Fibroblast of mammary gland (primary cell): ENCODE results near the gene FAM20B.
A peak's percentile ranks its signal among the peaks of the same experiment; 100 is the strongest.

ENCODE experiments used
- DNase-seq: peaks from one replicate; pipeline ENCODE4 v3.0.0-alpha.2; 2010; ENCODE audit warnings: low read depth
- H3K4me3 ChIP-seq: 2 replicates; pipeline ENCODE4 v1.5.1; 2011; ENCODE audit warnings: low read depth, mild to moderate bottlenecking, low read length, moderate library complexity; ENCODE audit not compliant: control insufficient read depth
- TF ChIP-seq, protein P1 (sequence below): conservative IDR thresholded peaks from 2 replicates; pipeline ENCODE4 v1.5.1; 2011; ENCODE audit warnings: low read depth, low read length, inconsistent platforms; ENCODE audit not compliant: control insufficient read depth, insufficient read depth

The FAM20B gene

DNA sequence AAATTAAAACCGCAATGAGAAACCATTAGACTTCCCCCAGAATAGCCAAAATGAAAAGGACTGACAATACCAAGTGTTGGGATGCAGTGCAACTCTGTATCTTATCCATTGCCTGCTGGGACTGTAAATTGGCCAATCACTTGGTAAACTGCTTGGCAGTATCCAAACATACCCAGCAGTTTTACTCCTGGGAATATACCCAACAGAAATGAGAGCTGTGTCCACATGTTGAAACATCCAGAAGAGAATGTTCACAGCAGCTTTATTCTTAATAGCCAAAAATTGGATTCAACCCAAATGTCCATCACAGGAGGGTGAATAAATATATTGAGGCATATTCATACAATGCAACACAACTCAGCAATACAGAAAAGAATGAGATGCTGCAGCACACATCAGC, 13.7 kb upstream of the FAM20B start:
- TF ChIP-seq, protein P1, sequence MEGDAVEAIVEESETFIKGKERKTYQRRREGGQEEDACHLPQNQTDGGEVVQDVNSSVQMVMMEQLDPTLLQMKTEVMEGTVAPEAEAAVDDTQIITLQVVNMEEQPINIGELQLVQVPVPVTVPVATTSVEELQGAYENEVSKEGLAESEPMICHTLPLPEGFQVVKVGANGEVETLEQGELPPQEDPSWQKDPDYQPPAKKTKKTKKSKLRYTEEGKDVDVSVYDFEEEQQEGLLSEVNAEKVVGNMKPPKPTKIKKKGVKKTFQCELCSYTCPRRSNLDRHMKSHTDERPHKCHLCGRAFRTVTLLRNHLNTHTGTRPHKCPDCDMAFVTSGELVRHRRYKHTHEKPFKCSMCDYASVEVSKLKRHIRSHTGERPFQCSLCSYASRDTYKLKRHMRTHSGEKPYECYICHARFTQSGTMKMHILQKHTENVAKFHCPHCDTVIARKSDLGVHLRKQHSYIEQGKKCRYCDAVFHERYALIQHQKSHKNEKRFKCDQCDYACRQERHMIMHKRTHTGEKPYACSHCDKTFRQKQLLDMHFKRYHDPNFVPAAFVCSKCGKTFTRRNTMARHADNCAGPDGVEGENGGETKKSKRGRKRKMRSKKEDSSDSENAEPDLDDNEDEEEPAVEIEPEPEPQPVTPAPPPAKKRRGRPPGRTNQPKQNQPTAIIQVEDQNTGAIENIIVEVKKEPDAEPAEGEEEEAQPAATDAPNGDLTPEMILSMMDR = no peak
- no peak for DNase-seq
- H3K4me3 ChIP-seq = no peak overlapping the region

DNA sequence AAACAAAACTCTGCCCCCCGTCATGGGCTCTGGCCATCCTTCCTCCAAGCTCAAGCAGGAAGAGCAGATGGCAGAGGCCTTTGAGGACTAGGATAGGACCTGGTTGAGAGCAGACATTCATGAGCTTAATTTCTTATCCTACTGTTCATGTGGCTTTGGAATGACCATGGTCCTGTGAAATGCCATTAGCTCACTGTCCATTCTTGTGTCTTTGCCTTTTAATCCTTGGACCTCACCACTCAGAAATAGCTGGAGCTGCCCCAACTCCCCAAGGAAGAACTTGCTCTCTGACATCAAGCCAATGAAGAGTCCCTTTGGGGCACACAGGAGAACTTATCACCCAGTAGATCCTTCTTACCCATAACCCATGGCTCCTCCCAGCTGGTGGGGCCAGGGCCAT, 11.6 kb upstream of the FAM20B start:
- TF ChIP-seq, protein P1 = no peak
- DNase-seq = no peak
- no peak overlapping the region for H3K4me3 ChIP-seq

DNA sequence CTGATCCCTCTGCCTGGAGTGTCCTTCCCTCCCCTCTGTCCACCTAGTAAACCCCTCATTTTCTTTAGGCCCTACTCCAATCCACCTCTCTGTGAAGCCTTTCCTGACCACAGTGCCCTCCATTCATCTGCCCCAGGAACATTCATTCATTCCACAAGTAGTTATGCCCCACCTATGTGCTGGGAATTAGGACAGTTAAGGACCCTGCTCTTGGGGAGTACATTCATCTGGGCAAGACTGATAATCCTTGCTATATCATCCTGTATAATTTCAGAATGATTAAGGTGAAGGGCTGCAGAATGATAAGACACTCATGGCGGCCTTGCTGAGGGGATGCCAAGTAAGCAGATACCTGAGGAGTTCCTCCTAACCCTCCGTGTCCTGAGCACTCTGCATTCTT, 10.3 kb upstream of the FAM20B start:
- no peak for DNase-seq
- H3K4me3 ChIP-seq = no peak overlapping the region
- TF ChIP-seq, protein P1 = no peak

DNA sequence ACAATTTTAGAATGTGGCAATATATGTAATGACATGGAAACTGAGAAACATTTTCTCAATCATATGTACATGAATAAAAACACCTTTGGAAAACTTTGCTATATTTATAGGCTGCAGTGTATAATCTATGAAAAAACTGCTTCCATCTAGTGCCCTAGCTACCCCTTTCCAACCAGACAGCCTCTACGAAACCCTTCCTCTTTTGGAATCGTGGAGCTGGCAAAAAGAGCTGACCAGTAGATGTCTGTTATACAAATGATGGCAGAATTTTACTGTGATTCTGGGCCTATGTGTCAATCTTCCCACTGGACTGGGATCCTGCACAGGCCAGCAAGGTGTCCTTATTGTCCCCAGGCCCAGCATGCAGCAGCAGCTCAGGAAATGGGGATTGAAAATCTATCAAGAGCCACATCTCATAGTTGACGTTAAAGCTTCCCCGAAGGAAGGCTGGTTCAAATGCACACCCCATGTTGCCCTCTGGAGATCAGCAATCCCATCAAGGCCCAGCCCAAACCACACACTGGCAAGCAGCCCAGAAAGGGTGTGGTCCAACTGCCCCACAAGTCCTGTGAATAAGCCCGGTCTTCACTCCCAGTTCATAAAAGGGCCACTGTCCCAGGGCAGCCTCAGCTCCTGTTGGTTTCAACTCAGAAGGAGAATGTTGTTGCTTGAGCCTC, 8.8 kb upstream of the FAM20B start:
- TF ChIP-seq, protein P1 = no peak
- DNase-seq = peak; percentile 94
- H3K4me3 ChIP-seq = no peak overlapping the region

DNA sequence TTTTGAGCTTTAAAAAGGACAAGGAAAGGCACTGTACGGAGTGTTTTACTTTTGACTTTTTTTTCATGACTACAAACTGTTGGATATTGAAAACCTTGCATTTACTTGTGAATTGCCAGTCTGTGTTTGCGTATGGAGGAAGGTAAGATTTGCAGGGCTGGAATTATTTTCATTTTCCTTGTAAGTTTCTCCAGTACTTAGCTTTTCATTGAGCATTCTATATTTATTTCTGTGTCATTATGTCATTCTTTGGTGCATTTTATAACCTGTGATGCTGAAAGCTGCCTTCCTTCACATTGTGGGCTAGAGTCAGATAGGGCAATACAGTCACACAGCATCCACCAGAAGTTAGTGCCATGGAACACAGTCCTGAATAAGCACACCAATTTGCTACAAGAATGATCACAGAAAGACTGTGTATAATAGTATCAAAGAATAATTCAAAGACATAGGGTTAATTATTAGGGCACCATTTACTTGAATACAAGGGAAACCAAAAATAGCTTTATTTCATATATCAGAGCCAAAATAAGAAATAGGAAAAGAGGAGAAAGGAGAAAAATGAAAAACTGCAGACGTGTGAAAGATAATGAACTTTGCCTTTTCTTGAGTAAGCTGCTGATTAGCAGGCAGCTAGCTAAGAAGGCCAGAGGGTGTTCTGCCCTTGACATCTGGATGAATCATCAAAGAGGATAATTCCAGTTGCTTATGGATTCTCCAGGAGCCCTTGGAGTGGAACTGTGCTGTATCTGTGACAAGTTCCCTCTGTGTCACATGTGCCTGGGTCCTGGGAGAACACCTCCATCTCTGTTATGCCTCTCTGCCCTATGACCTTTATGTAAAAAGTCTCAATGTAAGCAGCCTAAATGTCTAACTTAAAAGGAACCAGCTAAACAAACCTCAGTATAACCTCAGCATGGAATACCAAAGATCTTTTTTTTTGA, 8.0 kb upstream of the FAM20B start:
- H3K4me3 ChIP-seq = no peak overlapping the region
- TF ChIP-seq, protein P1 = no peak
- peak; percentile 61 for DNase-seq

DNA sequence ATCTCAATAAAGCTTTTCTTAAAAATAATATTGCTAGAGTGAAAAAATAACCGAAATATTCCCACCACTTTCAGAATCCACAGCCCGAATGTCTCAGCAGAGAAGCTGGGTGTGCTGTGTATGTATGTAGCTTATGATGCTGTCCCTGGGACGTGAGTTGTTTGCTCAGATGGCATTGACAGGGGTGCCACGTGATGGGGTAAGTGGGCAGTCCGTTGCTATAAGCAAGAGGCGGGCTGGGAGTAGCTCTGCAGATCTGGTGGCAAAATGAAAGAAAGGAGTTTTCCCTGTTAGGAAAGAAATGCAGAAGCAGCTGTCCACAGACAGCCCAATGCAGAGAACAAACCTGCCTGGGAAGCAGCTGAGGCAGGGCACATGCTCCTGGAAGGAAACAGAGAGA, 3.8 kb upstream of the FAM20B start:
- TF ChIP-seq, protein P1 = no peak
- DNase-seq = peak; percentile 24
- no peak overlapping the region for H3K4me3 ChIP-seq
